GM12878 (cell line): ENCODE results near the gene ADAMTSL1.

ENCODE experiments used
- CTCF ChIP-seq, 3 experiments: IDR thresholded peaks in 2 of 3; conservative IDR thresholded peaks in 1 of 3; 2 replicates each; pipeline ENCODE4 v1.5.1; 2011; ENCODE audit warnings: low read depth in 3 of 3, low read length in 3 of 3, mild to moderate bottlenecking in 3 of 3, control low read depth in 2 of 3, moderate library complexity in 2 of 3, inconsistent platforms in 1 of 3, mixed read lengths in 1 of 3; ENCODE audit not compliant: control insufficient read depth in 2 of 3, insufficient read depth in 1 of 3; ENCODE audit errors: extremely low read depth in 1 of 3
- EZH2 ChIP-seq: IDR thresholded peaks from 2 replicates; pipeline ENCODE4 v1.6.1; 2012; ENCODE audit warnings: low read depth, mild to moderate bottlenecking, control low read depth, inconsistent platforms, low read length, borderline replicate concordance; ENCODE audit not compliant: control insufficient read depth
- GABPA ChIP-seq: IDR thresholded peaks from 2 replicates; pipeline ENCODE4 v1.6.1; 2014; ENCODE audit warnings: antibody characterized with exemption, low read depth, mild to moderate bottlenecking, inconsistent platforms
- KDM1A ChIP-seq: fragments of 200-600 bp; sonication (generic); IDR thresholded peaks from 2 replicates; pipeline ENCODE4 v1.6.1; 2016; ENCODE audit warnings: borderline replicate concordance
- SPI1 ChIP-seq: IDR thresholded peaks from 2 replicates; pipeline ENCODE4 v1.6.1; 2011; ENCODE audit warnings: low read depth, mild to moderate bottlenecking, low read length, moderate library complexity, borderline replicate concordance; ENCODE audit not compliant: insufficient read depth
- TCF7 ChIP-seq: IDR thresholded peaks from 2 replicates; pipeline ENCODE4 v1.6.1; 2014; ENCODE audit warnings: antibody characterized with exemption, borderline replicate concordance

DNA sequence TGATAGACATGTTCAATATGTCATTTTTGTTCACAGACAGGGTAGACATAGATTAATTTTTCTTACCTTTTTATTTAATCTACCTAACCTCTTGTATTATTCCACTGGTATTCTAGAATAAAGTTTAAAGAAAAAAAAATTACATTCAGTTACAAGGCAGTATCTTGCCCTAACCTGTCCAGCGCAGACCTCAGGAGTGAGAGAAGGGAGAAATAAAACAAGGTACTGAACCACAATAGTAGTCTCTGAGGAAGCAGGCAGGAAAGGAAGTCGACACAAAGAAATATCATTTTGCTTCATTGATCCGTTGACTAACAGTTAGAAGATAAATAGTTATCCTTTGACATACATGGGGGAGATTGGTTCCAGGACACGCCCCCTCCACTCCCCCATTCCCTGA, 12.5 kb upstream of the ADAMTSL1 start:
- no peak for TF ChIP-seq TCF7
- TF ChIP-seq CTCF (IDR thresholded peaks at IDR 0.05 in 2 of 3, conservative IDR thresholded peaks at IDR 0.05 in 1 of 3; ENCODE audit: control insufficient read depth in 2 of 3, extremely low read depth in 1 of 3, insufficient read depth in 1 of 3, low read depth in 3 of 3, low read length in 3 of 3): no peak
- no peak for TF ChIP-seq KDM1A
- no peak for TF ChIP-seq SPI1
- no peak for TF ChIP-seq EZH2
- TF ChIP-seq GABPA: no peak
